Measurements from ENCODE around the gene FDX1. TPM values are rescaled to one million over a fixed set of nuclear protein-coding genes. Genes with fewer than 3 reads are reported as not detected.

Gene FDX1
- total RNA-seq, 5 donors from 2014 or later (not counting 1 experiment from before 2014, with no cell fraction given), result 9.1 to 12.5 (median 10.1) TPM

DNA sequence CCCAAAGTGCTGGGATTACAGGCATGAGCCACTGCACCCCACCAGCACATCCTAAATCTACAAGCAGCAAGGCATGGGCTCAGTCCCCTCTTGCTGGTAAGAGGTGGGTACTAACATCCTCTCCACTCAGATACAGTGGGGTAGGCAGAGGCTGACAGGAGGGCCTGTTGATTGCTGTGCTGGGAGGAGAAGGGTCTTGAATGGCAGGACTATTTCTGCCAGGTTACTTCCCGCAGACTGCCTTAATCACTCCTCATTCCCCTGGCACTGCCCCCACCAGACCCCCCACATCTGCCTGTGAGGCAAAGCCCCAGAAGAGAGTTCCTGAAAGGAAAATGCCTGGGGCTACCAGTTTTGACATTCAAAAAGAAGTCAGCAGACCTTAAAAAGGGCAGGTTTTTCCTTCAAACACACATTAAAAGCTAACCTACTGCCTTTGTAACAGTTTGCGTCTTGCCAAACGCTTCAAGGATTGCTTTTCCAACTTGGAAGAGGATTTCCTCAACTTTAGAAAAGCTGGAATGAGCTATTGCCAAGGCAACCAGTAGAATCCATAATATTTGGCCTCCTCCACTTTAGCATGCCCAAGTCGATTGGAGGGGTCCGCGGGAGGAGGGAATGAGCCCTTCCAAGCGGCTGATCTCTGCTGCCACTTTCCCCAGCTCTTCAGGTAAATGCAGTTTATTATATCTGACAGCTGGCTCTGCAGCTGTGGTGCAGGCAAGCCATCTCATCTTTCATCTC is 62.0 kb downstream of the FDX1 start:
- H3K36me3 Mint-ChIP-seq, result no peaks in the 10 kb centered on the region
- Histone ChIP-seq H3K4me3 (ENCODE audit: control insufficient read depth in 1 of 2, extremely low read depth in 1 of 2, low read length in 1 of 2) (no peak overlapping the region), H3K27me3 (replicated peaks in 1 of 2; ENCODE audit: control insufficient read depth in 2 of 2, extremely low read depth in 1 of 2, insufficient read depth in 2 of 2, low read length in 1 of 2) (peaks cover 0 to 3% of the 10 kb centered on the region in 2 experiments), H3K4me1 (ENCODE audit: control insufficient read depth in 1 of 2, extremely low read depth in 1 of 2, insufficient read depth in 2 of 2, low read length in 2 of 2) (no peaks in the 10 kb centered on the region), H3K36me3 (ENCODE audit: control insufficient read depth in 2 of 2, extremely low read depth in 1 of 2, insufficient read depth in 1 of 2, low read length in 1 of 2) (no peaks in the 10 kb centered on the region), H3K27ac (ENCODE audit: low read length) (no peak overlapping the region), H3K9me3 (no peaks in the 10 kb centered on the region)
- H3K9me3 Mint-ChIP-seq, result no peaks in the 10 kb centered on the region
- WGBS (ENCODE audit: insufficient coverage), result 89% methylated on average over 3 of the region's 7 CpGs
- peaks cover 3 to 4% of the 10 kb centered on the region in 2 donors for H3K27me3 Mint-ChIP-seq
- H3K4me3 Mint-ChIP-seq, result no peak overlapping the region
- ChIA-PET POLR2A (no interaction called here), CTCF (no interaction called here)
- no peaks in the 10 kb centered on the region for H3K4me1 Mint-ChIP-seq
- DNase-seq (no peak), ATAC-seq (replicated peaks in 1 of 4) (no peak)
- no peak overlapping the region for H3K27ac Mint-ChIP-seq

DNA sequence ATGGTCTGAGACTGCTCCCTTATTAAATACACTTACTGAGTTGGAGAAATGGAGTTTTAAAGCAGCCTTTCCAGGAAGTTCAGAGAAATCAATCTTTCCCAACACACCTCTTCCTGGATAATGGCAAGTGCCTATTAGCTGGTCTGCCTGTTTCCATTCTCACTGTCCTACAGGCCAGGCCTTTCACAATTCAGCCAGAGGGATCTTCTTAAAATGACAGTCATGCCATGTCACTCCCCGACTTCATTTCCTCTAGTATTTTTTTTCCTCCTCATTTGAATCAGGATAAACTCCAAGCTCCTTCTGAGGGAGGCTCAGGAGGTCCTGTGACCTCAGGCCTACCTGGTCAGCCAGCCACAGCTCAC is 62.6 kb downstream of the FDX1 start:
- 75% methylated on average over 1 of the region's 1 CpG for WGBS (ENCODE audit: insufficient coverage)
- Mint-ChIP-seq H3K36me3 (no peaks in the 10 kb centered on the region), H3K27ac (no peak overlapping the region), H3K27me3 (peaks cover 3 to 4% of the 10 kb centered on the region in 2 donors), H3K9me3 (no peaks in the 10 kb centered on the region), H3K4me1 (no peaks in the 10 kb centered on the region), H3K4me3 (no peak overlapping the region)
- no peak for ATAC-seq (replicated peaks in 1 of 4)
- H3K4me1 ChIP-seq (ENCODE audit: control insufficient read depth in 1 of 2, extremely low read depth in 1 of 2, insufficient read depth in 2 of 2, low read length in 2 of 2), result no peaks in the 10 kb centered on the region
- no peaks in the 10 kb centered on the region for H3K36me3 ChIP-seq (ENCODE audit: control insufficient read depth in 2 of 2, extremely low read depth in 1 of 2, insufficient read depth in 1 of 2, low read length in 1 of 2)
- DNase-seq, result no peak
- no peak overlapping the region for H3K4me3 ChIP-seq (ENCODE audit: control insufficient read depth in 1 of 2, extremely low read depth in 1 of 2, low read length in 1 of 2)
- POLR2A ChIA-PET, result no interaction called here
- no peak overlapping the region for H3K27ac ChIP-seq (ENCODE audit: low read length)
- H3K9me3 ChIP-seq, result no peaks in the 10 kb centered on the region
- CTCF ChIA-PET, result no interaction called here
- peaks cover 0 to 3% of the 10 kb centered on the region in 2 experiments for H3K27me3 ChIP-seq (replicated peaks in 1 of 2; ENCODE audit: control insufficient read depth in 2 of 2, extremely low read depth in 1 of 2, insufficient read depth in 2 of 2, low read length in 1 of 2)

- Histone ChIP-seq H3K4me3 (ENCODE audit: control insufficient read depth in 1 of 2, extremely low read depth in 1 of 2, low read length in 1 of 2) (no peak overlapping the region), H3K9me3 (no peaks in the 10 kb centered on the region), H3K27ac (ENCODE audit: low read length) (no peak overlapping the region), H3K27me3 (replicated peaks in 1 of 2; ENCODE audit: control insufficient read depth in 2 of 2, extremely low read depth in 1 of 2, insufficient read depth in 2 of 2, low read length in 1 of 2) (peaks cover 0 to 3% of the 10 kb centered on the region in 2 experiments), H3K4me1 (ENCODE audit: control insufficient read depth in 1 of 2, extremely low read depth in 1 of 2, insufficient read depth in 2 of 2, low read length in 2 of 2) (no peaks in the 10 kb centered on the region), H3K36me3 (ENCODE audit: control insufficient read depth in 2 of 2, extremely low read depth in 1 of 2, insufficient read depth in 1 of 2, low read length in 1 of 2) (no peaks in the 10 kb centered on the region)
- DNase-seq (no peak), ATAC-seq (replicated peaks in 1 of 4) (no peak)
- no peak overlapping the region for H3K4me3 Mint-ChIP-seq
- H3K27me3 Mint-ChIP-seq, result peaks cover 3 to 4% of the 10 kb centered on the region in 2 donors
- ChIA-PET CTCF (no interaction called here), POLR2A (no interaction called here)
- no peaks in the 10 kb centered on the region for H3K4me1 Mint-ChIP-seq
- no peak overlapping the region for H3K27ac Mint-ChIP-seq
- no peaks in the 10 kb centered on the region for H3K36me3 Mint-ChIP-seq
- H3K9me3 Mint-ChIP-seq, result no peaks in the 10 kb centered on the region
- whole genome bisulfite sequencing (ENCODE audit: insufficient coverage), result no CpG with 5 or more reads among the region's 2 CpGs
Observed at GRCh38 chr11:110493346-110493745, 63.6 kb downstream of the FDX1 start.

DNA sequence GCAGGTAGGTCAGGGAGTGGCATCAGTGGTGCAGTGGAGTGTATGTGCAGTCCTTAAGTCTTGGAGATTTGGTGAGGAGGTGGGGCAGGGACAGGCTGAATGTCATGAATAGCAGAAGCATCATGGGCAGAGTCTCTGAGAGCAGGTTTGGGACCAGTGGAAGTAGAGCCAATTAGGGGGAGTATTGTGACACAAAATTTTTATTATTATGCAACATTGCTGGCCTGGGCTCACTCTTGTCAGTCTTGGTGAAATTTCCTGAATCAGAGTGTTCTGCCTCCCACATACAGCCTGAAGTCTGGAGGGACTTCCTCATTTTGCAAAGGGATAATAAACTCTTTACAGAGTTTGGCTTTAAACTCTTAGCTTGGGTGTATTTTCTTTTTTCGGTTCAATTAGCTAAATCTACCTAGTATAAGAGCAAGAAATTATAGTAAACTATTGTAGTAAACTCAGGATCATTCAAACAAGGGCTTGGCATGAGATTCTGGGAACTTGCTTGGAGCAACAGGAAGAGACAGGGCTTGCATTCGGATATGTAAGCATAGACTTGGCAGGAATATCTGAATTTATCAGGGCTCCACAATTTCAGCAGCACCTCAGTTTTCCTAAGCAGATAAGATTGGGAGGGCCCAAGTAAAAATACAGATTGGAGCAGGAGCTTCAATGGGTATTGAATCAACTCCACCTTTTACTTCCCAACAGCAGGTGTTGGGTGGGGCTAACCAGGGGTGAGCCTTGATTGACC is 67.7 kb downstream of the FDX1 start:
- H3K9me3 Mint-ChIP-seq, result no peaks in the 10 kb centered on the region
- H3K36me3 Mint-ChIP-seq, result no peaks in the 10 kb centered on the region
- no peaks in the 10 kb centered on the region for H3K4me1 ChIP-seq (ENCODE audit: control insufficient read depth in 1 of 2, extremely low read depth in 1 of 2, insufficient read depth in 2 of 2, low read length in 2 of 2)
- ATAC-seq (replicated peaks in 1 of 4), result no peak
- H3K4me1 Mint-ChIP-seq, result no peaks in the 10 kb centered on the region
- H3K27ac ChIP-seq (ENCODE audit: low read length), result no peak overlapping the region
- no peak overlapping the region for H3K4me3 ChIP-seq (ENCODE audit: control insufficient read depth in 1 of 2, extremely low read depth in 1 of 2, low read length in 1 of 2)
- no peaks in the 10 kb centered on the region for H3K36me3 ChIP-seq (ENCODE audit: control insufficient read depth in 2 of 2, extremely low read depth in 1 of 2, insufficient read depth in 1 of 2, low read length in 1 of 2)
- no peaks in the 10 kb centered on the region for H3K9me3 ChIP-seq
- no peak overlapping the region for H3K4me3 Mint-ChIP-seq
- no peaks in the 10 kb centered on the region for H3K27me3 ChIP-seq (replicated peaks in 1 of 2; ENCODE audit: control insufficient read depth in 2 of 2, extremely low read depth in 1 of 2, insufficient read depth in 2 of 2, low read length in 1 of 2)
- POLR2A ChIA-PET, result interaction anchor here in 1 of 2 donors (0.7 kb wide), 1 partner anchor 10 kb away, joined by 3 read pairs; no protein-coding TSS in a partner anchor
- H3K27me3 Mint-ChIP-seq, result peaks cover 3 to 4% of the 10 kb centered on the region in 2 donors
- CTCF ChIA-PET, result no interaction called here
- no peak for DNase-seq
- no peak overlapping the region for H3K27ac Mint-ChIP-seq
- no CpG with 5 or more reads among the region's 2 CpGs for WGBS (ENCODE audit: insufficient coverage)

- H3K4me3 ChIP-seq (ENCODE audit: control insufficient read depth in 1 of 2, extremely low read depth in 1 of 2, low read length in 1 of 2), result no peak overlapping the region
- H3K4me3 Mint-ChIP-seq, result no peak overlapping the region
- ATAC-seq (replicated peaks in 1 of 4) (no peak), DNase-seq (no peak)
- H3K36me3 Mint-ChIP-seq, result no peaks in the 10 kb centered on the region
- H3K27ac ChIP-seq (ENCODE audit: low read length), result no peak overlapping the region
- POLR2A ChIA-PET, result no interaction called here
- WGBS (ENCODE audit: insufficient coverage), result no CpG with 5 or more reads among the region's 2 CpGs
- no peaks in the 10 kb centered on the region for H3K27me3 Mint-ChIP-seq
- no peaks in the 10 kb centered on the region for H3K4me1 ChIP-seq (ENCODE audit: control insufficient read depth in 1 of 2, extremely low read depth in 1 of 2, insufficient read depth in 2 of 2, low read length in 2 of 2)
- no peaks in the 10 kb centered on the region for H3K4me1 Mint-ChIP-seq
- H3K36me3 ChIP-seq (ENCODE audit: control insufficient read depth in 2 of 2, extremely low read depth in 1 of 2, insufficient read depth in 1 of 2, low read length in 1 of 2), result no peaks in the 10 kb centered on the region
- H3K27ac Mint-ChIP-seq, result no peak overlapping the region
- CTCF ChIA-PET, result no interaction called here
- no peaks in the 10 kb centered on the region for H3K9me3 Mint-ChIP-seq
- H3K9me3 ChIP-seq, result no peaks in the 10 kb centered on the region
- H3K27me3 ChIP-seq (replicated peaks in 1 of 2; ENCODE audit: control insufficient read depth in 2 of 2, extremely low read depth in 1 of 2, insufficient read depth in 2 of 2, low read length in 1 of 2), result no peaks in the 10 kb centered on the region
Observed at GRCh38 chr11:110501428-110501827, 71.7 kb downstream of the FDX1 start.

DNA sequence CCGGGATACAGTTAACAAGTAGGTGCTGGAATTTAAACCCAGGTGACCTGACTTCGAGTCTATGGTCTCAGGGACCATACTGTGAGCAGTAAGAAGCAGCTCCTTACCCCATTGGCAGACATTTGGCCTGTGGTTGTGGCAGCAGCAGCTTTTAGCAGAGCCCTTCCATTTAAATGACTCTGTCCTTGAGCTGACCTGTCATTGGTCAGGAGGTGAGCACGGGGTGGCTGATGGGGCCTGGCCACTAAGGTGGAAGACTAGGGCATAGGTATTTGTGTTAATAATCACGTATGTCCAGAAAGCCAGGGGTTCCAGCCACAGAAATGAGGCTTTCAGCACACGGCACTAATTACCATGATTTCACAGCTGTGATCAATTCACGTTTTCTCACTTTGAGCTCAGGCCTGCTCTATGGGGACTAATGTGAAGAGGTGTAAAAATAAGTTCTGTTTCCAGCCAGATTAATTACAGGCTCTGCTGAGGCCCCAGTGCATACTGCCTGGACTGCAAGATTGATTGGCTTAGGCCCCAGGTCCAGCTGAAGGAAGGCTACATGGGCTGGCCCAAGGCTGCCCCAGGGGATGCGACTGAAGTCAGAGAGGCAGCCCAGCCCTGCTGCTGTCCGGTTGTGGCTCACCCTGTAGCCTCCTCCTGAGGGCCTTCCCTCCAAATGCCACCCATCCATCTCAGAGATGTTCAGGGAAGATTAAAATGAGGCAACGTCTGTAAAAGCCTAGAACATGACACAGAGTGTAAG is 76.0 kb downstream of the FDX1 start:
- ATAC-seq (replicated peaks in 1 of 4), result no peak
- no peaks in the 10 kb centered on the region for H3K4me1 Mint-ChIP-seq

More for the DNA sequence above, 76.0 kb downstream of the FDX1 start:
- Mint-ChIP-seq H3K9me3 (peaks cover 0 to 2% (median 0%) of the 10 kb centered on the region in 3 donors), H3K4me3 (no peak overlapping the region), H3K36me3 (no peaks in the 10 kb centered on the region), H3K27me3 (peaks cover 0 to 3% of the 10 kb centered on the region in 2 donors), H3K27ac (no peak overlapping the region)
- Histone ChIP-seq H3K27me3 (replicated peaks in 1 of 2; ENCODE audit: control insufficient read depth in 2 of 2, extremely low read depth in 1 of 2, insufficient read depth in 2 of 2, low read length in 1 of 2) (peaks cover 0 to 8% of the 10 kb centered on the region in 2 experiments), H3K4me3 (ENCODE audit: control insufficient read depth in 1 of 2, extremely low read depth in 1 of 2, low read length in 1 of 2) (no peak overlapping the region), H3K4me1 (ENCODE audit: control insufficient read depth in 1 of 2, extremely low read depth in 1 of 2, insufficient read depth in 2 of 2, low read length in 2 of 2) (no peaks in the 10 kb centered on the region), H3K9me3 (no peaks in the 10 kb centered on the region), H3K36me3 (ENCODE audit: control insufficient read depth in 2 of 2, extremely low read depth in 1 of 2, insufficient read depth in 1 of 2, low read length in 1 of 2) (no peaks in the 10 kb centered on the region), H3K27ac (ENCODE audit: low read length) (no peak overlapping the region)
- no peak for DNase-seq
- 67% methylated on average over 3 of the region's 9 CpGs for WGBS (ENCODE audit: insufficient coverage)
- ChIA-PET CTCF (no interaction called here), POLR2A (no interaction called here)
